Vagina (tissue), 2 donors: Measurements from ENCODE around the gene NAA10. TPM values are rescaled to one million over a fixed set of nuclear protein-coding genes. Genes with fewer than 3 reads are reported as not detected.

Experiments
- DNase-seq, 2 donors: peaks; one replicate each; pipeline ENCODE4 v3.0.0-alpha.2; 2017; ENCODE audit errors: extremely low spot score in 2 of 2
- H3K27ac ChIP-seq: fragments of 200-600 bp; sonication (generic); one replicate; pipeline ENCODE4 v1.5.1; 2019
- H3K27me3 ChIP-seq: fragments of 200-600 bp; sonication (generic); one replicate; pipeline ENCODE4 v1.5.1; 2019
- H3K36me3 ChIP-seq, 2 donors: fragments of 200-600 bp; sonication (generic); one replicate each; pipeline ENCODE4 v1.5.1; 2017 to 2019
- H3K4me1 ChIP-seq: fragments of 200-600 bp; sonication (generic); one replicate; pipeline ENCODE4 v1.5.1; 2019
- H3K4me3 ChIP-seq, 2 donors: fragments of 200-600 bp; sonication (generic); 1 replicate in 1 of 2; 2 replicates in 1 of 2; pipeline ENCODE4 v1.5.1; 2016 to 2019
- H3K9me3 ChIP-seq: fragments of 200-600 bp; sonication (generic); one replicate; pipeline ENCODE4 v1.5.1; 2019
- CTCF ChIP-seq, 3 experiments: fragments of 450-650 bp in 2 of 3; fragments of 200-600 bp in 1 of 3; sonication (generic) in 1 of 3; IDR thresholded peaks; one replicate each; pipeline ENCODE4 v1.5.1; 2017 to 2019; ENCODE audit warnings: antibody characterized with exemption in 3 of 3, mild to moderate bottlenecking in 2 of 3, moderate library complexity in 2 of 3
- POLR2A ChIP-seq, 2 donors: fragments of 450-650 bp; IDR thresholded peaks; one replicate each; pipeline ENCODE4 v1.6.1; 2017; ENCODE audit warnings: antibody characterized with exemption in 2 of 2, mild to moderate bottlenecking in 2 of 2, moderate library complexity in 2 of 2
- POLR2AphosphoS5 ChIP-seq, 2 donors: sonication (generic); formaldehyde crosslinking; IDR thresholded peaks; one replicate each; pipeline ENCODE4 v1.9.0; 2017; ENCODE audit warnings: antibody characterized with exemption in 2 of 2, mild to moderate bottlenecking in 2 of 2, low read depth in 1 of 2; ENCODE audit not compliant: insufficient read depth in 1 of 2
- intact Hi-C: fragments of 100-400 bp; cut with DNase I; formaldehyde crosslinking; loops from one replicate; pipeline ENCODE4 v1.15.1; 2023
- total RNA-seq: library from RNA; depleted of rRNA; stranded (reverse); fragments of >200 nt; gene quantifications from one replicate; pipeline ENCODE4 v1.2.3, GENCODE V29; 2016

Gene NAA10
- total RNA-seq, 1 donor from 2014 or later = 66.8 TPM

DNA sequence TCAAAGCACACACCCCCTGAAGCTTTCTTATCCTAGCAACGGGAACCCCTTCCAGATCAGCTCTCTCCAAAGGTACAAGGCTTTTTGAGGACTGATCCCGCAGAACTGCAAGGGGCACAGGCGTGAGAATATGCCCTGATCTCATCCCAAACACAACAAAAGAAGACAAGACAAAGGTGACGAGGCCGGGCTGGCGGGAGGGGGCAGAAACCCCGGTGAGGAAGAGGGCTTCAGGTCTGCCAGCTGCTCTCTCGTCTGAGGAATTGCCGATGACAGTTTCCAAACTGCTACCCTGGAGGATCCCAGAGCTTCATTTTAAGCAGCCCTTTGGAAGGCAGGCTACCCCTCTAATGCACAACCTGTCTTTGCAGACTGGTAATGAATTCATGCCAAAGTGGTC, 33.4 kb upstream of the NAA10 start:
- Histone ChIP-seq H3K4me3 (peak overlapping the region in 1 of 2 donors; percentile 94), H3K36me3 (peaks cover 0 to 10% of the 10 kb centered on the region in 2 donors), H3K9me3 (no peaks in the 10 kb centered on the region), H3K27me3 (no peaks in the 10 kb centered on the region), H3K27ac (no peak overlapping the region), H3K4me1 (peaks cover 53% of the 10 kb centered on the region)
- DNase-seq = no peak
- TF ChIP-seq POLR2A (IDR thresholded peaks at IDR 0.05) = no peak
- no peak for TF ChIP-seq CTCF (IDR thresholded peaks at IDR 0.05)
- no peak for TF ChIP-seq POLR2AphosphoS5 (IDR thresholded peaks at IDR 0.05; ENCODE audit: insufficient read depth in 1 of 2, low read depth in 1 of 2)
- intact Hi-C loops = no loop called here

DNA sequence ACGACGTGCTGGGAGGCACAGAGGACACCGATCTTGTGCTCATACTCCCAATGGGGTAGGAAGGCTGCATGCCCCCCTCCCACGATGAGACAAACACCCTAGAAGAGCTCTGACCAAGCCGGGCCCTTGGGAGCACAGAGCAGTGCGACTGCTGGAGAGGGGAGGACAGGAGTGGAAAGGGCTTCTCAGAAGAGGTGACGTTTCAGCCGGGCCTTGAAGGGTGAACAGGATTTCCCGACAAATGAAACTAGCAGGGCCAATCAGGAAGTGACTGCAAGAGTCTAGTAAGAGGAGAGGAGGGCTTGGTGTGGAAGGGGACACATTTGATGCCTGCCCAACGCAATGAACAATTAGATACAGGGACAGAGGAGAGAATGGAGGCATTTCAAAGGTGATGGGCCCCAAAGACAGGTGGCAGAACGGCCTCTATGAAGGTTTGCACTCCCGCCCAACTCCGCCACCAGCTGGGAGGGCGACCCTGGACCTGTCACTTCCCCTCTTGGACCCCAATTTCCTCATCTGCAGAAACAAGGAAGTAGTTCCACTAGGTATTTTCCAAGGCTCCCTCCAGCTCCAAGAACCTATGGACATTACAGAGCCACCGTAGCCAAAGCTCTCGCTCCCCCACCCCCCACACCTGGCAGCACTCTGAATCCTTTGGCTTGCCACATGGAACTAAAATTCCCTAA, 32.8 kb upstream of the NAA10 start:
- Histone ChIP-seq H3K36me3 (peaks cover 0 to 15% of the 10 kb centered on the region in 2 donors), H3K4me1 (peaks cover 50% of the 10 kb centered on the region), H3K27ac (no peak overlapping the region), H3K4me3 (no peak overlapping the region), H3K9me3 (no peaks in the 10 kb centered on the region), H3K27me3 (no peaks in the 10 kb centered on the region)
- TF ChIP-seq CTCF (IDR thresholded peaks at IDR 0.05) (no peak), POLR2AphosphoS5 (IDR thresholded peaks at IDR 0.05; ENCODE audit: insufficient read depth in 1 of 2, low read depth in 1 of 2) (no peak), POLR2A (IDR thresholded peaks at IDR 0.05) (no peak)
- DNase-seq = no peak
- intact Hi-C loops = no loop called here

- Histone ChIP-seq H3K36me3 (peaks cover 0 to 21% of the 10 kb centered on the region in 2 donors), H3K27me3 (no peaks in the 10 kb centered on the region), H3K27ac (no peak overlapping the region), H3K4me3 (no peak overlapping the region), H3K9me3 (no peaks in the 10 kb centered on the region), H3K4me1 (peaks cover 50% of the 10 kb centered on the region)
- no peak for TF ChIP-seq CTCF (IDR thresholded peaks at IDR 0.05)
- TF ChIP-seq POLR2AphosphoS5 (IDR thresholded peaks at IDR 0.05; ENCODE audit: insufficient read depth in 1 of 2, low read depth in 1 of 2) = no peak
- TF ChIP-seq POLR2A (IDR thresholded peaks at IDR 0.05) = no peak
- no peak for DNase-seq
- intact Hi-C loops = no loop called here
Measured at GRCh38 chrX:153966841-153967535, 32.2 kb upstream of the NAA10 start.

DNA sequence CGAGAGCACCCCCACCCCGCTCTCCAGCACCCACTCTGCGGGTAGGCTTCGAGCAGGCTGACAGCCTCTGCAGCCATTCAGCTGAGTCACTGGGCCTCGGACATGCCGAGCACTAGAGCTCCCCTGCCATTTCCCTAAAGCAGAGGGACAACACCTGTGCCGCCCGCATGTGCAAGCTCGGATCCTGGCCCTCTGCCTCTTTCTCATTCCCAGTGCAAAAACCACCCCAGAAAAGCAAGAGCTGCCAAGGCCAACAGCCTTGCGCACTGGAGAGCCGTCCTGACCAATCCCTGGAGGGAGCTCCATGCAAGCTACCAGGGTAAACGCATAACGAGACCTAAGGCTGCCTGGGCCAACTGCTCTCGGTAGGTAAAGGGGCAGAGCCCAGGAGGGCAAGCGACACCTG, 31.4 kb upstream of the NAA10 start:
- Histone ChIP-seq H3K4me1 (peaks cover 50% of the 10 kb centered on the region), H3K9me3 (no peaks in the 10 kb centered on the region), H3K36me3 (peaks cover 0 to 28% of the 10 kb centered on the region in 2 donors), H3K4me3 (no peak overlapping the region), H3K27ac (no peak overlapping the region), H3K27me3 (no peaks in the 10 kb centered on the region)
- intact Hi-C loops = no loop called here
- no peak for DNase-seq
- no peak for TF ChIP-seq CTCF (IDR thresholded peaks at IDR 0.05)
- no peak for TF ChIP-seq POLR2A (IDR thresholded peaks at IDR 0.05)
- TF ChIP-seq POLR2AphosphoS5 (IDR thresholded peaks at IDR 0.05; ENCODE audit: insufficient read depth in 1 of 2, low read depth in 1 of 2) = no peak

DNA sequence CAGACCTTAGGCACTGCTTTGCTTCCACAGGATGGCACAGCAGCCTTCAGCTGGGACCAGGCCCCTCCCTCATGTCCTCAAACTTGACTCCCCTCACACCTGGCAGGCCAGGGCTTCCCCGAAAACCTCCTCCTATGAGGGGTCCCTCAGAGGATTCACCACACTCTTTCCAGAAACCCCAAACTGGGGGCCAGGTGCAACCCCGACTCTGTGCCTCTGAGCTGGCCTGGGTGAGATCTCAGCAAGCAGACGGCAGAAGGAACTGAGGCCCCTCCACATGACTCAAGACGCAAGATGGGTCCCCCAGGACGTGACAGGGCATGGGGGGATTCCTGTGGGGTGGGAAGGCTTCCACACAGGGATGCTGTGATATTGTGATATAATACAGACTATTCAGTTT, 30.6 kb upstream of the NAA10 start:
- no peak for DNase-seq
- Histone ChIP-seq H3K36me3 (peaks cover 0 to 36% of the 10 kb centered on the region in 2 donors), H3K4me1 (peaks cover 50% of the 10 kb centered on the region), H3K9me3 (no peaks in the 10 kb centered on the region), H3K27ac (no peak overlapping the region), H3K4me3 (no peak overlapping the region), H3K27me3 (no peaks in the 10 kb centered on the region)
- no peak for TF ChIP-seq POLR2A (IDR thresholded peaks at IDR 0.05)
- TF ChIP-seq CTCF (IDR thresholded peaks at IDR 0.05) = no peak
- TF ChIP-seq POLR2AphosphoS5 (IDR thresholded peaks at IDR 0.05; ENCODE audit: insufficient read depth in 1 of 2, low read depth in 1 of 2) = no peak
- intact Hi-C loops = no loop called here
